ENCODE measurements around the gene HTR1D.

Gene HTR1D

GRCh38 chr1:23178950-23179349 is 38.4 kb downstream of the HTR1D start:
- DNase-seq: no peak

DNA sequence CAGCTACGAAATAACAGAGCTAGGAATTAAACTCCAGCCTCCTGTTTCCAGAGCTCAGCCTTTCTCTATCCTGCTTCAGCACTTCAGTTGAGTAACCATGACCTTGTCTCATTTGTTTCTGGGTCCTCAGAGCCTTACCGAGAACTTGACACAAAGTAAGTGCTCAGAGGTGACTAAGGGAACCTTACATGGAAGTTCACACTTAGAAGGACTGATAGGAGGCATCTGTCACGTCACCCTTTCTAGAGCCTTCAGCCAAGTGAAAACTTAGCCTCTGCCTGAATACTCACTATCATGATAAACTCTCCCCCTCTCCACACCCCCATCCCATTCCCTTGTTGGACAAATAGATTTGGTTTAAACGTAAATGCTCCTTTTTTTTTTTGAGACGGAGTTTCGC is 38.9 kb downstream of the HTR1D start:
- DNase-seq: no peak

DNA sequence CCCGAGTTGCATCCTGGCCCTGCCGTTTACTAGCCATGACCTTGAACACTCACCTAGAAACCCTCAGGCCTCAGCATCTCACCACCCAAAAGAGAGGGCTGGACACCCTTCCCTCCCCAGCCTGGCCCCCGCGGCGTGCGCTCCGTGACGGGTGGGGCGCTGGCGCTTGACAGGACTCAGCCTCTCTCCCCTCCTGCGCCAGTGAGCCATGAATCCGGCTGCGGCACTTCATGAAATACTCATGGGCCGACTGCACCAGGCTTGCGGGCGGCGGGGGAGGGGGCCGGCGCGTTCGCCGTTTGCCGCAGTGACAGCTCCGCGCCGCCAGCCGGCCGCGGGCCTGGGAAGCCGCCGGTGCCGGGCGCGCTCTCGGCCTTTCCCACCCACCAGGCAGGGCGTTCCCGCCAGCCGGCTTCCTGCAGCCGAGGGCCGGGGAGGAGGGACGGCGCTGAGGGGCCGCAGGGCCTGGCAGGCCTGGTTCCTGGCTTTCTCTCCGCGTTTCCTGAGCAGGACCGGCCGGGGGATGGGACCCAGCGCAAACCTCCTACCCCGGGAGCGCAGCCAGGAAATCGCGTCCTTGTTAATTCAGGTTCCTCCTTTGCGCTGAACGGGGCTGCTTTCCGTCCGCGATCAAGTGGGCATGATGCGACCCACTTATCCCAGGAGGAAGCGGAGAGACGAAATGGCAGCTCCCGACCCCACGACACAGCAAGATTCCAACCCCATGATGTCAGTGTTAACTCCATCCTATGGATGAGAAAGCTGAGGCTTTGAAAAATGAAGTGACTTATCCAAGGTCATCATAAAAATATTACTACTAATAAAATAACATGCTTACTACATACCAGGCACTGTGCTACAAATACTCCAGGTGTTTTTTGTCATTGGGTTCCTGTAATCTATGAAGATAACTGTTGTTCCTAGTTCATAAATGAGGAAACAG is 39.6 kb downstream of the HTR1D start:
- DNase-seq: no peak

- no peak for DNase-seq
These were observed 40.3 kb downstream of the HTR1D start for GRCh38 chr1:23177031-23177430.

DNA sequence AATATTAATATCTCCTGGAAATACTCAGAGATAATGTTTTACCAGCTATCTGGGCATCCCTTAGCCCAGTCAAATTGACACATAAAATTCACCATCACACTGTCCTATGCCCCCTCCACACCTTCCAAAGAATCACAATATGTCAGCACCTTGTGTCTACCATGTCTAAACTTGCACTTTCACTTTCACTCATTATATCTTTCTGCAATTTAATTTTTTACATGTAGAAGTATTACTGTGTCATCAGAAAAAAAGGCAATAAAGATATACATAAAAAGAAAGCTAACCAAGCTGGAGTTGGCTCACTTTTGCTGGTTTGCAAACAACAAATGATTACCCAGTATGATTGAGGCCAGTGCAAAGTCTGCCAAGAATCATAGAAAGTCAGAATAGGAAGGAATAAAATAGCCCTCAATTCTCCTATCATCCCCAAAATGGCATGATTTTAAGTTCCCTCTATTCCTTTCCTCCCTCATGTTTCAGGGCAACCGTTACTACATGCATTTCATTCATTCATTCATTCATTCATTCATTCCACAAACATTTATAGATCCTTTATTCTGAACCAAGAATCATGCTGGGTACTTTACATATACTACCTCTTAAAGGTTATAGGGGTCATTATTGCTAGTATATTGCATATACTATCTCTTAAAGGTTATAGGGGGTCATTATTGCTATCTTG is 42.7 kb downstream of the HTR1D start:
- DNase-seq: no peak

- DNase-seq: no peak
These were observed 46.0 kb downstream of the HTR1D start for GRCh38 chr1:23171181-23171755.

DNA sequence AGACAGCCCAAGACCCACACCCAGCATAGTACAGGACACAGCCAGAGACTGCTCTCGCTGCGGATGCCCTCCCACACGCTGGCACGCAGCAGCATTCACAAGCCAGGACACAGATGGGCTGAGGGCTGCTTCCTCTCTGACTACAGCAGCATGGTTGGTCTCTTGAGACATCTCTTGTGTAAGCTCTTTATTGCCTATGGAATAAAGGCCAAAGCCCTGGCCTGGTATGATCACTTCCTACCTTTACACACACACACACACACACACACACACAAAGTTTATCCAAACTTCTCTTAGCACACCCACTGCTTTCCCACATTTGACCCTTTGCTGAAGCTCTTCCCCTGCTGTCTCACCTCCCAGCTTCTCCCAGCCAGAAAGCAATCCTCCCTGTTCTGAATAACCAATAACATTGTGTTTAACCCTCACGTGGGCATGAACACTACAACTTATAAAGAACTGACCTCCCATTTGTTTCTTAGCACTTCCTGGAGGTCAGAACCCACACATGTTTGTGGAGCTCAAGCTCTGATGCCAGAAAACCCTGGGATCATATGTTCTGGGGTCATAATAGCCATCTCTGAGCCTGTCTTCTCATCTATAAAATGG is 47.5 kb downstream of the HTR1D start:
- DNase-seq: peak; percentile 62

- no peak for DNase-seq
These were observed 48.1 kb downstream of the HTR1D start for GRCh38 chr1:23169195-23169575.

DNA sequence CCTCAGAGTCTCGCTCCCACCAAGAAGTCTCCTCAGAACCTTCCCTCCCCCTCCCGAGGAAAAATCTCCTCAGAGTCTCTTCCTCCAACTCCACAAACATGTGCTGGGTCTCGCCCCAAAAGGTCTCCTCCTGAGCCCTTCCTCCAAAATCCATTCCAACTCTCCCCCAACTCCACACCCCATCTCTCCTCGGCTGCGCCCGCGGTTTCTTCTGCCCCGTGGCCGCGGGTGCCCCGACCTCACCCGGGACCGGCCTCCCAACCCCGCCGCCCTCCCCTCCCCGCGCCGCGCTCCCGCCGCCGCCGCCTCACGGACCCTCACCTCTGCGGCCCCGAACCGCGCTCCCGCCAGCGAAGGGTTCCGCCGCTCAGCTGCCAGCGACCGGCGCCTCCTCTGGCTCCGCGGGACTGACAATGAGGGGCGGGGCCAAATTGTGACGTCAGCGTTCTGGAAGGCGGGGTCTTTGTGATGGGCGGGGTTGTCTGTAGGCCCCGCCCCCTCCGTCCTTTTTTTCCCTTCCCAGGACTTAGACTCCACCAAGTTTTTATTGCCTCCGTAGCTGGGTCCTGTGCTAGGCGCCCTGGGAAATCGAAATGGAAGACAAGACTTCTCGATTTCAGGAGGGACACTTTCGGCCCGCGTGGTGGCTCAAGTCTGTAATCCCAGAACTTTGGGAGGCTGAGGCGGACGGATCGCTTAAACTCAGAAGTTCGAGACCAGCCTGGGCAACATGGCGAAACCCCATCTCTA is 48.7 kb downstream of the HTR1D start, which contains the start of gene LUZP1:
Gene LUZP1 (minus strand): TSS at position 412 of the 750 bp plus-strand sequence.
- peak; percentile 6 for DNase-seq

DNA sequence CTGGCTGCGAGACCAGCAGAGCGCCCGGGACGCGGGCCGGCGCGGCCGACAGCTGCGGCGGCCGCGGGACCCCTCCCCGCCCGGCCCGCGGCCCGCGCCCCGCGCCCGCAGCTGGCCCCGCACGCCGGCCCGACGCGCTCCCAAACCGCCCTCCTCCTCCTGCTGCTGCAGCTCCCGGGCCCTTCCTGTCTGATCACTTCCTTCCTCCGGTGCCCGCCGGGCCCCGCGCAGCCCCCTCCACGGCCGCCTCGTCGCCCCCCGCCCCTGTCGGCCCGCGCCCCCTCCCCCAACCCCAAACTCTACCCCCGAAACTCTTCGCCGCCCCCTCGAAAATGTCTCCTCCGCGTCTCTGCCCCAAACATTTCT is 49.2 kb downstream of the HTR1D start:
- no peak for DNase-seq

GRCh38 chr1:23167353-23168078 is 49.8 kb downstream of the HTR1D start:
- no peak for DNase-seq

DNA sequence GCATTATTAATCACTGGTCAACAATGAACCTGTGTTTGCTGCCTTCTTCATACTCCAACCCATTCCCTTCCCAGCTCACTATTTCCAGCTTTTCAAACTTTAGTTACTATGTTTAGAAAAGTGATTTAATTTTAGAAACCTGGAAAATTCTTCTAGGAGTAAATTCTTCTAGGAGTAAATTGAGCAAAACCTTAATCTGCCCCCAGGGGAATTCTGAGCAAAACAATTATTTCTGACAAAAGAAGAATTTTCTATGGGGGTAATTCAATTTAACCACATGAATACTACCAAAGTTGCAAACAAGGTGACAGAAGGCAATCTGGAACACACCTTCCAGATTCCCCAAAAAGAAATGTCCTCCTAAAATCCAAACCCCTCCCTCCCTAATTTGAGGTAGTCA is 50.4 kb downstream of the HTR1D start:
- DNase-seq: no peak

DNA sequence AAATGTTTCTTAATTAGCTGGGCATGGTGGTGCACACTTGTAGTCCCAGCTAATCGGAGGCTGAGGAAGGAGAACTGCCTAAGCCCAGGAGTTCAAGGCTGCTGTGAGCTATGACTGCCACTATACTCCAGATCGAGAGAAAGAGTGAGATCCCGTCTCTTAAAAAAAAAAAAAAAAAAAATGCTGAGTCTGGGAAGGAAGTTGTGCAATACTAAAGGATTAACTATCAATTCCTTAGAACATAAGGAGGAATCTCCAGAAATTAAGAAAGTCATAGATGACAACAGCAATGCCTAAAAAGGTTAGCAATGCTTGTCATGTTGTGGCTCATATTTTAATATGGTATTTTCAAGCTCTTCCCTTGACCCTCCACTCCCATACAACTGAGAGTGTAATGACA is 53.9 kb downstream of the HTR1D start:
- DNase-seq: no peak

DNA sequence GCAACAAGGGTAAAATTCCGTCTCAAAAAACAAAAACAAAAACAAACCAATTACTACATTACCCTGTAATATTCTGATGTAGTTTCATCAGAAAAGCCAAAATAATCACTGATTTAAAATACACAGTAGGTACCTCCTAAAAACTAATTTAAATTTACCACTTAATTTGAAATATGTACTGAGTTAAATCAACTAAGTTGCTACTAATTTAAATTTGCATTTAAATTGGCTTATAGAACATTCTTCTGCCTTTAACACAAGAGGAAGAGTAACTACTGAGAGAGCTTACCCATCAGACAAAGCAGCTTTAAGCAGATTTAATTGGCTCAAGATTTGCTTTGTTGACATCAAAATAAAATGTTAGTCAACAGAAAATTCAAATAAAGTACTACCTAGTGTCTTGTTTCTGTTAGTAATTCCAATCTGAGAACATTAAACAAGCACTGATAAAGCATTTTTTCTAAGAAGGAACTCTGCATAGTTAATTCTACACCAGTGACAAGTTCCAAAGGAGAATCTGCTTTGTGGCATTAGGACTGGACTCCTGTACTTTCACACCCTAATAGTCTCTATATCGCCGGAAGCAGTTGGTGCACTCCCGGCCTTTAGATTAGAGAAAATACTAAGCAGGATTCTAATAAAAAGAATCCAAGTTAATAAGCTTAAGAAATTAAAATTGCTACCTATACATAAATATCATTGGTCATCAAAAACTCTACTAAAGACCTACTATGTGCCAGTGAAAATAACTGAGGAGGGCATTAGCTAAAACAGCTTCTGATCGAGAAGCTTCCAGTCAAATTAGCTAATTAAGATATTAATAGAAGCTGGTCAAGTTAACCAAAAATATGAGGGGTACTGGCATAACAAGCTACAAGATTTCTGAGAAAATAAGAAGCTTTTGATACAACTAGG is 57.1 kb downstream of the HTR1D start:
- DNase-seq: no peak

GRCh38 chr1:23156940-23157339 is 60.4 kb downstream of the HTR1D start:
- DNase-seq: no peak

DNA sequence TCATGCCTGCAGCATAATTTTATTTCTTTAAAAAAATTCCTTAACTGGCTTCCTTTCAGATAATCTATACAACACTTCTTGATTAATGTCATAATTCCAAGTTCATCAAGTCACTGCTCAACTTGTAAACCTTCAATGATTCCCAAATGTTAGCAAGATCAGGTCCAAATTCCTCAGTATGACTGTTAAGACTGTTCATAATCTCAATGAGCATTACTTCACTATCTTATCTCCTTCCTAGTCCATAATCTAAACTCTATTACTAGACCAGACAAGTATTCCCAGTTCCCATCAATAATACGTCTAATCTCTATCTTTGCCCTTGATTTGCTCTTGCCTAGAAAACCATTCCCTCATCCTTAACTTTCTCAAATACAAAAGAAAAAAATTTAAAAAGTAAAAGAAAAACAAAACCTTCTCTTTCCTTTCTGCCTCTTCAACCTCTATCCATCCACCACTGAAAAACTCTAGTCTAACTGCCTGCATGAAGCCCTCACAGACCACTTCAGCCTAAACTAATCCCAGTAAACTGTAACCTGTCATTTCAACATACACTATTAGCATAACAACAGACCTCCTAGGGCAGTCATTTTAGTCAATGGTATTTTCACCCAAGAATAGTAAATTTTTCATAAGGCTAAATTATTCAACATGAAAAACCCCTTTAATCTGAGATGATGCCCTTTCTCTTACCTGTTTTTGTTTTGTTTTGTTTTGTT is 64.2 kb downstream of the HTR1D start:
- DNase-seq: no peak

DNA sequence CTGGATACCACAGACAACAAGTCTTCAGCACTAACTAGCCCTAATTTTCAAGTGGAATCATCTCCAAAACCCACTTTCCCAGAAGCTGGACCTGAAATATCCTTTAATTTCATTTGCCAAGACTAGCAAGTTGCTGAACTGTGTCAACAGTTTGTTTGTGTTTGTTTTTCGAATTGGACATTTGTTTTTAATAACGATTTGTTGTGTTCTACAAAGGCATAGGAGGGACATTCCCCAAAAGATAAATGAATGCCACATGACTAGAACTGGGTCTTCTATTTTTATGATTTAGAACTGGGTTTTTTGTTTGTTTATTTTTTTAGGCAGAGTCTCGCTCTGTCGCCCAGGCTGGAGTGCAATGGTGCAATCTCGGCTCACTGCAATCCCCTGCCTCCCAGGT is 66.6 kb downstream of the HTR1D start:
- DNase-seq: no peak

DNA sequence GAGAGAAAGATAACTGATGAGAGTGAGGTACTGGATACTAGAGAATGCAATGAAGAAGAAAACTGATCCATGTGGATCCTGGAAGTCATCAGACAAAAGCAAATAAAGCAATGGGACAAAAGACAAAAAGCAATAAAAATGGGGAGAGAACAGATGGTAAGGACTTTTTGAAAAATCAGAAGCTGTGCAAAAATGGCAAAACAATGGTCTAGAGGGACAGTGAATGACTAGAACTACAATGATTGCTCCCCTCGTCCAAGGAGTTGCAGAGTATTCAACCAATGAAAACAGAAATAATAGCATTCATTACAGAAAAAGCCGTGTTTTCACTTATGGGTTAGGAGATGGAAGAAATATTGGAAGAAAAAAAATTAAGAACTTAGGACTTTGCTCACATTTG is 67.2 kb downstream of the HTR1D start:
- DNase-seq: no peak

DNA sequence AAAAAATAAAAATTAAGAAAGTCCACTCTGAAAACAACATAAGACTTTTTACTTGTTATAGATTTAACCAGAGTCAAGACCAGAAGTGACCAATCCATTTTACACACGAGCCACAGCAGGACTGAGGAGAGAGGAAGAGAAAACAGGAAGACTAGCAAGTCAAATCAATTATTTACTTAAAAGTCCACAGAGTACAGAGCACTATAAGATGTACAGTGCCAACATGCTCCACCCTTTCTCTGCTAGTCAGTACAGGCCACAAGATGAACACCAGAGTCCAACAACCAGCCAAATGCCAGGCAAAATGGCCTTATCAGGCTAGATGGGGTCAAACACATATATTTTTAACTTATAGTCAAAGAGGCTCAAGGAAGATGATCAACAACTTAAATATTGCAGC is 68.2 kb downstream of the HTR1D start:
- DNase-seq: no peak

- DNase-seq: no peak
These were observed 69.2 kb downstream of the HTR1D start for GRCh38 chr1:23148084-23148483.

Data from NCI-H524 treated with DMSO at 0.1 percent for 48 hours (cell line).